ENCODE measurements around the gene CSE1L.

GRCh38 chr20:49009899-49010631 is 36.0 kb upstream of the CSE1L start:
- TF ChIP-seq, protein P1, sequence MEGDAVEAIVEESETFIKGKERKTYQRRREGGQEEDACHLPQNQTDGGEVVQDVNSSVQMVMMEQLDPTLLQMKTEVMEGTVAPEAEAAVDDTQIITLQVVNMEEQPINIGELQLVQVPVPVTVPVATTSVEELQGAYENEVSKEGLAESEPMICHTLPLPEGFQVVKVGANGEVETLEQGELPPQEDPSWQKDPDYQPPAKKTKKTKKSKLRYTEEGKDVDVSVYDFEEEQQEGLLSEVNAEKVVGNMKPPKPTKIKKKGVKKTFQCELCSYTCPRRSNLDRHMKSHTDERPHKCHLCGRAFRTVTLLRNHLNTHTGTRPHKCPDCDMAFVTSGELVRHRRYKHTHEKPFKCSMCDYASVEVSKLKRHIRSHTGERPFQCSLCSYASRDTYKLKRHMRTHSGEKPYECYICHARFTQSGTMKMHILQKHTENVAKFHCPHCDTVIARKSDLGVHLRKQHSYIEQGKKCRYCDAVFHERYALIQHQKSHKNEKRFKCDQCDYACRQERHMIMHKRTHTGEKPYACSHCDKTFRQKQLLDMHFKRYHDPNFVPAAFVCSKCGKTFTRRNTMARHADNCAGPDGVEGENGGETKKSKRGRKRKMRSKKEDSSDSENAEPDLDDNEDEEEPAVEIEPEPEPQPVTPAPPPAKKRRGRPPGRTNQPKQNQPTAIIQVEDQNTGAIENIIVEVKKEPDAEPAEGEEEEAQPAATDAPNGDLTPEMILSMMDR (tag by site-specific recombination; IDR thresholded peaks at IDR 0.05) = no peak
- no peak for TF ChIP-seq PRDM10 (tag by site-specific recombination; IDR thresholded peaks at IDR 0.05)
- no peak for TF ChIP-seq ZNF571 (tag by site-specific recombination; IDR thresholded peaks at IDR 0.05)
- TF ChIP-seq, protein P2, sequence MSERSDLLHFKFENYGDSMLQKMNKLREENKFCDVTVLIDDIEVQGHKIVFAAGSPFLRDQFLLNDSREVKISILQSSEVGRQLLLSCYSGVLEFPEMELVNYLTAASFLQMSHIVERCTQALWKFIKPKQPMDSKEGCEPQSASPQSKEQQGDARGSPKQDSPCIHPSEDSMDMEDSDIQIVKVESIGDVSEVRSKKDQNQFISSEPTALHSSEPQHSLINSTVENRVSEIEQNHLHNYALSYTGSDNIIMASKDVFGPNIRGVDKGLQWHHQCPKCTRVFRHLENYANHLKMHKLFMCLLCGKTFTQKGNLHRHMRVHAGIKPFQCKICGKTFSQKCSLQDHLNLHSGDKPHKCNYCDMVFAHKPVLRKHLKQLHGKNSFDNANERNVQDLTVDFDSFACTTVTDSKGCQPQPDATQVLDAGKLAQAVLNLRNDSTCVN (tag by site-specific recombination; optimal IDR thresholded peaks at IDR 0.05) = no peak
- TF ChIP-seq ATF2 (tag by site-specific recombination; IDR thresholded peaks at IDR 0.05; ENCODE audit: low read depth) = no peak
- TF ChIP-seq ZXDB (tag by site-specific recombination; IDR thresholded peaks at IDR 0.05) = no peak
- TF ChIP-seq ZNF114 (tag by site-specific recombination; IDR thresholded peaks at IDR 0.05) = no peak
- no peak for TF ChIP-seq ZNF10 (tag by site-specific recombination; IDR thresholded peaks at IDR 0.05)
- TF ChIP-seq KLF16 (tag by site-specific recombination; IDR thresholded peaks at IDR 0.05) = no peak

Measured in HEK293 (cell line).